Amygdala (tissue), 56 donors: ENCODE measurements around the gene IPCEF1.
"Not testable (repeated sequence)": the region's sequence is repeated elsewhere in the genome, so short reads cannot be mapped to it uniquely, and the experiment has no call there.

Experiments
- DNase-seq, 56 donors: peaks; one replicate each; lab custom pipeline; 2025; lab: John Stamatoyannopoulos, UW

The IPCEF1 gene

DNA sequence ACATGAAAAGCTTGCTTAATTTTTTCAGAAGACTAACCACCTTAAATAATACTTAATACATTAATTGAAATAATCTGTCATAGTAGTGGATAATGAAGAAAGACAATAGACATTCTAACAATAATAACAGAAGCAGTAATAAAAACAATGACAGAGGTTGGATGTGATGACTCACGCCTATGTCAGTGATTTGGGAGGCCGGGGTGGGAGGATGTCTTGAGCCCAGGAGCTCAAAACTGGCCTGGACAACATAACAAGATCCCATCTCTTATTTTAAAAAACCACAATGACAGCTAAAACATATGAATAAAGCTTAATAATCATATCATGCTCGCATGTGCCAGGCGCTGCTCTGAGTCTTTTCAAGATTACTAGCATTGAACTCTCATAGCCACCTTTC, 105.5 kb downstream of the IPCEF1 start:
- no peak for DNase-seq

DNA sequence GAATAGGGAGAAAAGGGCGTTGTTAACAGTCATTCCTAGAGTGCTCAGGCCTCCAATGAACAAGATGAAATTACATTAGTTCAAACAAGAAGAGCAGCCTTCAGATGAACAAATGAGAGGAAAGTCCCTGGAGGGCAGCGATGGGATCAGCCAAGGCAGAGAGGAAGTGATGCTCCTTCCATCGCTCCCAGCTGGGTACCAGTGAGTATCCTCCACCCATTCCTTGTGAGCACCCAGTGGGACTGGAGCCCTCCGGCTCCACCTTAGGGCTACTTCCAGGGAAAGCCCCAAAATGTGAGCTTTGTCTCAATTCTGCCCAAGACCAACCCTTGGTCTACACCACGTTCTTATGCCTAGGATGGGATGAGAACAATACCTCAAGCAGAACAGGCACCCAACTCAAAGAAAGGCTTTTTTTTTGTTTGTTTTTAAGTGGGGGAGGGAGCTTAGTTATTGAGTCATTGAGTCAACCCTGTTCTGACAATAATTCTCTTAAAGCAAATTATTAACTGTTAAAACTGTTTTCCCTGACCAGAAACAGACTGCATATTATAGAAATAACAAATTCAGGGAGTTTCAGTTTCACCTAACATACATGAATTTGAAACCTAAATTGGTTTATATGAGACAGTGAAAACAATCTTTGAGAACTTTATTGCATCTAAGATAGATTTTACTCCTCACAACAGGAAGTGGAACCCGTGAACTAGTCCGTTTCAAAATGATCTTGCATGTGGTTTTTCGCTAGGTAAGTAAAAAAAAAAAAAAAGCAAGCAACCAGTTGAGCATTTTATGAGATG, 106.9 kb downstream of the IPCEF1 start:
- no peak for DNase-seq

DNA sequence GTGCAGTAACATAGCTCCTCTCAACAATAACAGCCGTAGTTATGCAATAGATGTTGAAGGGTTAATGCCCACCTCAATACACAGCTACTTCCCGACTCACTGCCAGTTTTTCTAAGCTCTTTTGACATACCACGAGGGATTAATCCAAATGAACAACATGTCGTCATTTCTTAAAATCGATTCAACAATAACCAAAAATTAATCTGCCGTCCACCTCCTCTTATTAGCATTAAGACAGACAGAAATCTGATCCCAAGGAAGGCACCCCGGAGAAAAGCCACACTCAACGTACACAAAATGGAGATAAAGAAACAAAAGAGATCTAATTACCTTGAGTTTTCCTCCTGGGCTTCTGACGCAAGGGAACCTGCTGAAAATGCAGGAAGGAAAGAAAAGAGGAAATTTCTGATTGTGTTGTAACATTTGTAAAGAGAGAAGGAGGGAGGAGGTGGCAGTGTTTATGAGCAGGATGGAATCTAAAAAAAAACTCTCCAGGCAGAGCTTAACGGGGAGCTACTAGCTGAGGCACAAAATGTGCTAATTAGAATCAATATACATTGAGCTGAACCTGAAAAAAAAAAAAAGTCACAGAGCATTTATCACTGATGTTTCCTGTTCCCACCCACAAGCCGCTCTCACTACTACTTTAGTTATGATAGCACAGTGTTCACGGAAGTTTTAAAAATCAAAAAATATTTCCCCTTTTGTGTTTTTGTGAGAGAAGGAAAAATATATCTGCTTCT, 109.3 kb downstream of the IPCEF1 start:
- no peak for DNase-seq

DNA sequence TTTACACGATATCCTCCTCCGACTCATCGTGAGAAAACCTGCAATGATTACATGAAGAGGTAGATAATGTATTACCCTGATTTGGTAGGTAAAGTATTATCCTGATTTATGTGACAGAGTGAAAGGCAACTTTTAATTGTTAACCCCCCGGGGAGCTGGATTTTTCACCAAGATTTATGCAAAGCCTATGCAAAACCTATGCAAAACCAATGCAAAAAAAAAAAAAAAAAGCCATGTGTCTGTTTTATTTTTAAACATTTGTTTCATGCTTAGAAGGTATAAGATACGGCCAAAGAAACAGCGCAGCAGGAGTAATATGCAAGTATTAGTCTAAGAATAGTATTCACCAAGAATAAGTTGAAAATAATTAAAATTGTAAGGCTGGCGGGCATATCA, 109.9 kb downstream of the IPCEF1 start:
- no peak for DNase-seq

DNA sequence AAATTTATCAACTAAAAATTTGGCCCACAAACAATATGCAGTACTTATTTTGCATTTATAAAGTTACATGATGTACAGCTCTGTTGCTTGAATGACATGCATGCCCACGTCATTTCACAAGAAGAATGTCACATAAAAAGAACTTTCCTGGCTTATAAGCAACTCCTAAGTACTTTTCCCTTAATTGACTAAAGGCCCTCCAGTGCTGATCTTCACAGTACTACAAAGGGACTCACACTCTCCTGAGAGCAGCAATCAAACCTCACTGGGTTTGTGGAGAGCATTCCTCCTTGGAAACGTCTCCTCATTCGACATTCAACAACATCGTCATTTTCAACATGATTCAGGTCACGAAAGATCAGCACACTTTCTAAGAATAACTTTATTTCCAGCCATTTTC, 111.1 kb downstream of the IPCEF1 start:
- no peak for DNase-seq

DNA sequence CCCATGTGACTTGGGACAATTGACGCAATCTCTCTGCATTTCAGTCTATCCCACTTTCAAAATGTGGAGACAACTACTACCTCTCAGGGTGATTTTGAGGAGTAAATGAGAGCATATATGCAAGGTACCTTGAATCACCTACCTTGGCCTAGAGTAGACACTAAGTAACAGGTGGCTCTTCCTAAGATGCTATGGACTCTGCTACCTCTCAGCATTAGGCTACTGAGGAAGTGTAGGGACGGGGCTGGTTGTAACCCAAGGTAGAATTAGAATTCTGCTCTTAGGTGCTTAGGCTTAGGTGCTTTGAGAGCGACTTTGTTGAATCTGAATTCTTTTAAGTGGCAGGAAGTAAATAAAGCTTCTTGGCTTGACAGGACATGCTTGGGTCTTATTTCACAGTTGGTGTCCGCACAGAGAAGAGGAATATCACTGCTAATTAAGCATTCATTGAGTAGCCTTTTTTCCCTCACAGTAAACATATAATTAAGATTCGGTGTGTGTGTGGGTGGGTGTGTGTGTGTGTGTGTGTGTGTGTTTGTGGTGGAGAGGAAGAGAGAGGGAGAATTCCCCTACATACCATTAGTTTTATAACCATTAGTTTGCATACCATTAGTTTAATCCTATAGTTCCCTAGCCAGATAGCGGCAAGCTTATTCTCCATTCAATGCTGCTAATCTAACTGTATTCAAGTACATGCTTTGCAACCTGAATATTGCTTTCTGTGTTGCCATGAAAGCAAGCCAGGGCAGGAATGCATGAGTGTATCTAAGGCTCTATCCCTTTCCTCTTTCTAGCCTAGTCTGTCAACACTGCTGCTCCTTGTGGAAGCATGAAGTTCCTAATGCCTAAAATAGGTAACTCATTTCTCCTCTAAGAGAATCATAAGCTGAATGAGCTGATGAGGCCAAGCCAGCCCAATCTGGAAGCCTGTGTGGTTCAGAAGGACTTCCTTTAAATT, 112.5 kb downstream of the IPCEF1 start:
- no peak for DNase-seq

DNA sequence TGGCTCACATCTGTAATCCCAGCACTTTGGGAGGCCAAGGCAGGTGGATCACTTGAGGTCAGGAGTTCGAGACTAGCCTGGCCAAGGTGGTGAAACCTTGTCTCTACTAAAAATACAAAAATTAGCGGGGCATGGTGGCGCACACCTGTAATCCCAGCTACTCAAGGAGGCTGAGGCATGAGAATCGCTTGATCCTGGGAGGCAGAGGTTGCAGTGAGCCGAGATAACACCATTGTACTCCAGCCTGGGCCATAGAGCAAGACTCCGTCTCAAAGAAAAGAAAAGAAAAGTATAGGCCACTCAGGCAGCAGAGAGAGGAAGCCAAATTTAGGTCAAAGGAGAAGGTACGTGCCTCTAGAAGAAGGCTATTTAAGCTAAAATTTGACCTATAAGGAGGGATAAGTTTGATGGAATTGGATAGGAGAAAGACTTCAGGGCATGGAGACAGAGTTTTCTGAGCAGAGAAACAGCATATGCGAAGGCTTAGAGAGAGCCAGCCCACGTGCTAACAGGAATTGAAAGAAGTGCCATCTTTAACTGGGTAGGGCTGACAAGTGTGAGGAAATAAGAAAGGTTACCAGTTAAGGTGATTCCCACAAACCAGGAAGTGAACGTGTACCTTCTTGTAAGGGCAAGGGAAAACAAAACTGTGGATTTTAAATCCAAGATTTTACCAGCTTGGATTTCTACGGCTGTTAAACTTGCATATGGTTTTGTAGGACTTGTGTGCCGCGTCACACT, 113.8 kb downstream of the IPCEF1 start:
- no peak for DNase-seq

DNA sequence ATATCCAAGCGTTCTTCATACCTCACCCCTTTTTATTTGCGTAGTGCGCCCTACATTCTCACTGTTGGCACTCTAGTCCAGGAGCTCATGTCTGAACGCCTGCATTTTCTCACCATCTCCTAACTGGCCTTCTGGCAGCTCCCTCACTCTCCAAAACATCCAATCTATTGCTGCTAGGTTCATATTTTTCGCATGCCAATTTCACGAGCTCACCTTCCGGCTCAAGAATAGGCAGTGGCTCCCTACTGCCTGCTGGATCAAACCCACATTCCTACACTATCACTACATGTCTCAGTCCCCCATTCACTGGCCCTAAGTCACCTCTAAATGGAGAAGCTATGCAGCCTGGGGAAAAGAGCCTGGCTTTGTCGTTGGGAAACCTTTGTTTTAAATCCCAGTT, 115.0 kb downstream of the IPCEF1 start:
- DNase-seq: no peak

DNA sequence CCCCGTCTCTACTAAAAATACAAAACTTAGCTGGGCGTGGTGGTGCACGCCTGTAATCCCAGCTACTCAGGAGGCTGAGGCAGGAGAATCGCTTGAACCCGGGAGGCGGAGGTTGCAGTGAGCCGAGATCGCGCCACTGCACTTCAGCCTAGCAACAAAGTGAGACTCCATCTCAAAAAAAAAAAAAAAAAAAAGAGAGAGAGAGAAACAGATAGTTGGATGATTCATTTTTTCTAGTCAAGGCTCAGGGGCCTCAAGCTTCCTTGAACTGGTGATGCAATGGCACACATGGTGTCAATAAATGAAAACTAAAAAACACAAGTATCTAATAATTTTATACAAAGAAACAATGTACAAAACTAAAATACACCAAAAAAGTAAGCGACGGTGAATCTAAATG, 115.5 kb downstream of the IPCEF1 start:
- DNase-seq: not testable (repeated sequence)

DNA sequence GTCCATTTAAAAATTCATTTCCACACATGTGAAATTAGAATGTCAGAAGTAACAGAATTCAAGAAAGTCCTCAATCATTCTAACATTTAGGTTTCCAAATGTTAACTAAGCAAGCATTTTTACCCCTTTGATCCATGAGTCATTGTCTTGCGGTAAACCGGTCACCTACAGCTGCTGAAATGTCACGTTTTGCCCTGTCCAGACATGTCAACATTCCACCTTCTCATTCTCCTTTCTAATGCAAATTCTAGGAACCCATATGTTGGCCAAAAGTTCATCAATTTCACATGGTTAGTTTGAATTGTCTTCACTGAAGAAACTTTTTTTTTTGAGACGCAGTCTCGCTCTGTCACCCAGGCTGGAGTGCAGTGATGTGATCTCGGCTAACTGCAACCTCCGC, 117.2 kb downstream of the IPCEF1 start:
- no peak for DNase-seq

DNA sequence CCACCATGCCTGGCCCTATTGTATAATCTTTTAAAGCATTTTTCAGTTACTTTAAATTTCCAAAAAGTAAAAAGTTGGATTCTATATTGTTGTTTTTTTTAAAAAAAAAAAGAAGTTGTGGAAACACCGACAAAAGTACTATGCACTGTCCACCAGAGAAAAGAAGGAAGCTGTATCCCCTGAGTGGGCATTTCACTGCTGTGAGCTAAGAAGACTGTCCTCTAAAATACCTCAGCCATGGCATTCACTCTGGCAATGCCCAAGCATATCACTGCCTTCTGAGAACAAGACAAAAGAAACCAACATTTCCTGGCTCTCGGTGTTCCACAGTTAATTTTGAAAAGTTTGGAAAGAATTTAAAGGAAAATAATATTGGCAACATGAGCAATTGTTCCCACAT, 117.8 kb downstream of the IPCEF1 start:
- no peak for DNase-seq

DNA sequence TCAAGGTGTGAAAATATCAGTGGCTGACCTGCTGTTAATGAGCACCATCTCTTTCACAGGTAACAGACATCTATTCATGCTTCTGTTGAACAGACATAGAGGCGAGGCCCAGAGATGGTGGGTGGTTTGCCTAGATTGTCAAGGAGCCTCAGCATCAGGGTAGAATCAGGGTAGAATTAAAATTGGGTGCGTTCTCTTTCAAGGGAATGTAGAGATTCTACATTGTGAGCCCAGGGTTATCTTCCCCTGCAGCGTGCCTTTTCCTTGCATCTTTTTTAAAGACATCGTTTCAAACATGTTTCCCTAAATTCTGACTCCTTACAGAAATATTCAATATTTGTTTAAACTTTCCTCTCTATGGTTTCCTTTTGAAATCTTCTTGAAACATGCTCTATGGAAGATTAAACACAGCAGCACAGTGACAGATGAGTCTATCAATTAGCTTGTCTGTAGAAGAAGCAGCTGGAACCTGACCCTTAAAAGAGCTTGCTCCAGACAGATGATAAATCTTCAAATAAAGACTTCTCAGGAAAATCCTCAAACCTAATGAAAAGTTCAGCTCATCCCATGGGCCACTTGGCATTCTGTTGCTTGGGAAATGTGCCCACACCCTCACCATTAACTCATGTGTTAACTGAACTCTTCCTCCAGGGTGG, 119.8 kb downstream of the IPCEF1 start:
- DNase-seq: no peak

DNA sequence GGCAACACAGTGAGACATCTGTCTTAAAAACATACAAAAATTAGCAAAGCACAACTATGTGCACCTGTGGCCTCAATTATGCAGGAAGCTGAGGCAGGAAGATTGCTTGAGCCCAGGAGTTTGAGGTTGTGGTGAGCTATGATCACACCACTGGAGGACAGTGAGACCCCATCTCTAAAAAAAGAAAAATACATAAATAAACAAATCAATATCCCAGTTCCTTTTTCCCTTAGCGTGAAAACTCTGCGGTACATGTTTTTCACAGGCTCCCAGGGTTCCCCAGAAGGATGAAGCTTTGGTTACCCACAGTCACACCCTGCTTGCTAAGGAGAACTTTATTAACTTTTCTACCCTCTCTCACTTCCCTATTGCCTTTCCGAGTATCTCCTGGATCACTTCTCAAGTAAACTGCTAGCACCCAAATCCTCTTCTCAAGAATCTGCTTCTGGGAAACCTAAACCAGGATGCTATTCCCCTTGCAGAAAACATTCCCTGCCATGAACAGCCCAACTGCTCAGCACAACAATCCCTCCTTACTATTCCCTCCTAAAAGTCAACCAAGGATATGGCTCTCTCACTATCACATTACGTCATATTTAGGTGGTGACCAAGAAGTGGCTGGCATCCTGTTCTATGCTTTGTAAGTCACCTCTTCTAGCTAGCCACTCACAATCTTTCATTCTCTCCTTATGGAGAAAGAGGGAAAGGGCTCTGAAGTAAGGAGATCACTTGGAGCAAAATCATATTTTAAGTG, 122.4 kb downstream of the IPCEF1 start:
- no peak for DNase-seq

DNA sequence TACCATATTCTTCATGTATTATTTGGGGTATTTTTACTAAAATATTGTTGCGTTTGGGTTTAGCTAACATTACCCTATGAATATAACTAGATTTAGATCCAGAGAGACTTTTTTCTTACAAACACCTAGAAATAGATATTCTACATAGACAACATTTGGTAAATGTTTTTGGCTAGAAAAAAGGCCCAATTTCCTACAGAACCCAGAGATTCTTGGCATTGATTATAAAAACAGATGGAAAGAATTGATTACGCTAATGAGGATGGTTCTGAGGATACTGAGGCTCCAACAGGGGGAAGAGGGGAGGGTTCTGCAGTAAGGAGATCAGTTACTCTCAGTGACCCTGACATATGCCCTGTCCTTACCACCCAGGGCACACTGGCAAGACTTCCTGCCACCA, 123.2 kb downstream of the IPCEF1 start:
- no peak for DNase-seq

DNA sequence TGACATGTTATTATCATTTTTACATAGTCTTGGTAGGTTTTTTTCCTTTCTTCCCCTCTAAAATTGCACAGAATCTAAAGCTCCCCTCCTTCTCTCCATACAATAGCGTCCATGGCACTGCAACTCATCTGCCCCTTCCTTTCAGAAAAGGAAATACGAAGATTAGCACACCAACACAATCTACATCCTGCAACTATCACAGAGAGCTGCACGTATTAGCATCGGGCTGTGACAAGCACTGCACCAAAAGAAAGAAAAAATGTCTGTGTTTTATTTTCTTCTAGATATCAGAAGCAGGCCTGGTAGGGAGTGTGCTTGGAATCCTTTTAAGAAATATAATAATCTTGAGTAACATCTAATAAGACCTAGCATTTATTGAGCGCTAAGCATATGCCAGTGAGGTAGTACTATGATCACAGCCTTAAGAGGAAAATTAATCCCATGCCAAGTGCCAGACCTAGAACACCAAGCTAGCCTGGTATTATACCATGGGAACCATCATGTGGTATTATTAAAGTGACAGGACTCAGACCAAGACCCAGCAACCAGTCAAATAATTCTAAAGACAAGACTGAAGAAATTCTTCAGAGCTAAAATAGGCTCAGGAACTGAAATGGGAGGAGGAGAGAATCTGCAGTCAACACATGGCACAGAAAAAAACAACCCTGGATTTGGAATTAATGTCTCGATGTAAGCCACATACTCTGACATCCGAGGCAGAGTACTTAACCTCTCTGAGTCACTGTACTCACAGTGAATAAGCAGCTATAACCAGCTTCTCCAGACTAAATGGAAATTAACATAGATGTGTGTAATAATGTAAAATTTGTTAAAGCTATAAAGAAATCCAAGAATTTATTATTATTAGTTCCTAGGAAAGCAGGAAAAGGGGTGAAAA, 124.3 kb downstream of the IPCEF1 start:
- no peak for DNase-seq

DNA sequence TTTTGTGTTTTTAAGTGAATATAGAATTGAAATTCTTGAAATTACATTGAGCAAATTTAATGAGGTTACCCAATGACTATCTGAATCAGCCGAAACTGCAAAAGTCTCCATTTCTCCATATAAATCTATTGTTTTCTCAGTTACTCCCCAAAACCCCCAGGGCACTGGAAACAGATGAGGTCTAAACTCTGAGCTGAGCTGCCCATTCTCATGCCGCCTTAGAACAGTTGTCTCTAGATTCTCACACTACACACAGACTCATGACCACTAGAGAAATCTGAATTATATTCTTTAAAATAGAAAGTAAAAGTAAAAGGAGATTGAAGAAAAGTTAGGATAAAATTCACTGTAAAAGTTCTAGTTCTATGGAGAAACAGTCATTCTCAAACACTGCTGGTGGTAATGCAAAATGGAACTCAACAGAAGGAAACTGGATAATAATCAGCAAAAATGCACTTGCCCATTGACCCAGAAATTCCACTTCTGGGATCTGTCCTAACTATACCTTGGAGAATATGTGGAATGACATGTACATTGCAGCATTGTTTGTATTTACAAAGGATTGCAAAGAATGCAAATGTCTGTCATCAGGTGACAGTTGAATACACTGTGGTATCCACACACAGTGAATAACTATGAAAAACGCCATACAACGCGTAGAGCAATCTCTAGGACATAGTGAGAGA, 125.5 kb downstream of the IPCEF1 start:
- DNase-seq: no peak

DNA sequence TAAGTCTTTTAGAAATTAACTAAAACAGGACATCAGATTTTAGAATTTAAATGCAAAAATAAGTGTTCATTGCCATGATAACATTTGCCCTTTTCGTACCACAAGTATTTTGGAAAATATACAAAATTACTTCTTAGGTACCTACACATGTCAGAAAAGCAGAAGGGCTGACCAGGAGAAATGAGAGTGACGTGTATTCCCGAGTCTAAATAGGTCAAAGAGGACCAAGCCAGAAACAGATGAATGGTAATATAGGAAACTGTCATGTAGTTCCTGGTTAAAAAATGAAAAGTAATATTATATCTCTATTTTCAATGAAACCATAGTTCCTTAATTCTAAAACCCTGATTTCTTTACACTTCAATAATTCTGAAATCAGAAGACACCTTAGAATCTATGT, 126.2 kb downstream of the IPCEF1 start:
- DNase-seq: no peak
